Measurements from ENCODE around the gene TMTC2.
"Not testable (repeated sequence)": the region's sequence is repeated elsewhere in the genome, so short reads cannot be mapped to it uniquely, and the experiment has no call there.

TMTC2 gene

GRCh38 chr12:82725741-82726140 is 39.0 kb downstream of the TMTC2 start:
- no peak for DNase-seq (ENCODE audit: low read depth, low spot score)

- DNase-seq (ENCODE audit: low read depth, low spot score), result no peak
Observed at GRCh38 chr12:82727886-82728285, 41.2 kb downstream of the TMTC2 start.

GRCh38 chr12:82728710-82729109 is 42.0 kb downstream of the TMTC2 start:
- DNase-seq (ENCODE audit: low read depth, low spot score), result no peak

- DNase-seq (ENCODE audit: low read depth, low spot score), result no peak
Observed at GRCh38 chr12:82730953-82731459, 44.3 kb downstream of the TMTC2 start.

- DNase-seq (ENCODE audit: low read depth, low spot score), result peak; percentile 63
Observed at GRCh38 chr12:82740129-82741000, 53.7 kb downstream of the TMTC2 start.

- no peak for DNase-seq (ENCODE audit: low read depth, low spot score)
Observed at GRCh38 chr12:82745063-82745674, 58.5 kb downstream of the TMTC2 start.

GRCh38 chr12:82745807-82746206 is 59.1 kb downstream of the TMTC2 start:
- no peak for DNase-seq (ENCODE audit: low read depth, low spot score)

GRCh38 chr12:82746668-82747067 is 60.0 kb downstream of the TMTC2 start:
- no peak for DNase-seq (ENCODE audit: low read depth, low spot score)

- no peak for DNase-seq (ENCODE audit: low read depth, low spot score)
Observed at GRCh38 chr12:82749015-82749414, 62.3 kb downstream of the TMTC2 start.

- no peak for DNase-seq (ENCODE audit: low read depth, low spot score)
Observed at GRCh38 chr12:82754856-82755255, 68.2 kb downstream of the TMTC2 start.

- no peak for DNase-seq (ENCODE audit: low read depth, low spot score)
Observed at GRCh38 chr12:82756303-82756702, 69.6 kb downstream of the TMTC2 start.

GRCh38 chr12:82757059-82757458 is 70.4 kb downstream of the TMTC2 start:
- no peak for DNase-seq (ENCODE audit: low read depth, low spot score)

- no peak for DNase-seq (ENCODE audit: low read depth, low spot score)
Observed at GRCh38 chr12:82757656-82758055, 71.0 kb downstream of the TMTC2 start.

GRCh38 chr12:82758749-82759330 is 72.1 kb downstream of the TMTC2 start:
- no peak for DNase-seq (ENCODE audit: low read depth, low spot score)

- no peak for DNase-seq (ENCODE audit: low read depth, low spot score)
Observed at GRCh38 chr12:82760423-82760822, 73.7 kb downstream of the TMTC2 start.

GRCh38 chr12:82765206-82765605 is 78.5 kb downstream of the TMTC2 start:
- DNase-seq (ENCODE audit: low read depth, low spot score), result not testable (repeated sequence)

- no peak for DNase-seq (ENCODE audit: low read depth, low spot score)
Observed at GRCh38 chr12:82765971-82766705, 79.4 kb downstream of the TMTC2 start.

- DNase-seq (ENCODE audit: low read depth, low spot score), result no peak
Observed at GRCh38 chr12:82774666-82775065, 88.0 kb downstream of the TMTC2 start.

GRCh38 chr12:82780517-82780916 is 93.8 kb downstream of the TMTC2 start:
- no peak for DNase-seq (ENCODE audit: low read depth, low spot score)

- no peak for DNase-seq (ENCODE audit: low read depth, low spot score)
Observed at GRCh38 chr12:82781309-82781997, 94.7 kb downstream of the TMTC2 start.

GRCh38 chr12:82783435-82783834 is 96.7 kb downstream of the TMTC2 start:
- no peak for DNase-seq (ENCODE audit: low read depth, low spot score)
